ENCODE measurements around the gene DMBT1. TPM values are rescaled to one million over a fixed set of nuclear protein-coding genes. Genes with fewer than 3 reads are reported as not detected.
A peak's percentile ranks its signal among the peaks of the same experiment; 100 is the strongest.

The DMBT1 gene
- total RNA-seq, 6 experiments from 2014 or later: 0.06 to 0.20 TPM; not detected in 4

GRCh38 chr10:122632031-122632430 lies 71.5 kb downstream of the DMBT1 start:
- ATAC-seq (peak in 1 of 4 donors; percentile 32), DNase-seq (peak in 1 of 3 donors; percentile 43)
- Histone ChIP-seq H3K27ac (no peak overlapping the region), H3K4me1 (no peaks in the 10 kb centered on the region), H3K9me3 (no peaks in the 10 kb centered on the region), H3K27me3 (no peaks in the 10 kb centered on the region), H3K36me3 (no peaks in the 10 kb centered on the region), H3K4me3 (no peak overlapping the region)
- intact Hi-C loops (cut with DNase I): no loop called here
- TF ChIP-seq CTCF (IDR thresholded peaks at IDR 0.05): no peak
- no peak for TF ChIP-seq POLR2A (IDR thresholded peaks at IDR 0.05)
- WGBS (ENCODE audit: insufficient coverage, low coverage, low lambda C conversion rate, missing lambda C conversion rate): 76% methylated on average over 5 of the region's 5 CpGs

GRCh38 chr10:122632576-122632975 lies 72.0 kb downstream of the DMBT1 start:
- H3K4me1 ChIP-seq: no peaks in the 10 kb centered on the region
- ATAC-seq: no peak
- H3K9me3 ChIP-seq: no peaks in the 10 kb centered on the region
- no peak overlapping the region for H3K4me3 ChIP-seq
- H3K36me3 ChIP-seq: no peaks in the 10 kb centered on the region
- H3K27ac ChIP-seq: no peak overlapping the region
- no peak for TF ChIP-seq CTCF (IDR thresholded peaks at IDR 0.05)
- TF ChIP-seq POLR2A (IDR thresholded peaks at IDR 0.05): no peak
- no peaks in the 10 kb centered on the region for H3K27me3 ChIP-seq
- 23% methylated on average over 2 of the region's 3 CpGs for WGBS (ENCODE audit: insufficient coverage, low coverage, low lambda C conversion rate, missing lambda C conversion rate)
- intact Hi-C loops (cut with DNase I): no loop called here
- DNase-seq: peak in 1 of 3 donors; percentile 18

- DNase-seq: peak in 1 of 3 donors; percentile 33
- no peak for TF ChIP-seq CTCF (IDR thresholded peaks at IDR 0.05)
- TF ChIP-seq POLR2A (IDR thresholded peaks at IDR 0.05): no peak
These were observed 76.4 kb downstream of the DMBT1 start for GRCh38 chr10:122636953-122637352.

GRCh38 chr10:122637376-122637775 lies 76.8 kb downstream of the DMBT1 start:
- DNase-seq: peak in 1 of 3 donors; percentile 39
- H3K4me1 ChIP-seq: no peaks in the 10 kb centered on the region
- WGBS (ENCODE audit: insufficient coverage, low coverage, low lambda C conversion rate, missing lambda C conversion rate): 53% methylated on average over 2 of the region's 2 CpGs
- H3K27ac ChIP-seq: no peak overlapping the region
- H3K27me3 ChIP-seq: no peaks in the 10 kb centered on the region
- no peaks in the 10 kb centered on the region for H3K9me3 ChIP-seq
- no peaks in the 10 kb centered on the region for H3K36me3 ChIP-seq
- intact Hi-C loops (cut with DNase I): no loop called here
- TF ChIP-seq POLR2A (IDR thresholded peaks at IDR 0.05): no peak
- no peak overlapping the region for H3K4me3 ChIP-seq
- no peak for ATAC-seq

More at GRCh38 chr10:122636953-122637352, 76.4 kb downstream of the DMBT1 start:
- no peak for ATAC-seq
- intact Hi-C loops (cut with DNase I): no loop called here
- Histone ChIP-seq H3K36me3 (no peaks in the 10 kb centered on the region), H3K4me1 (no peaks in the 10 kb centered on the region), H3K4me3 (no peak overlapping the region), H3K27me3 (no peaks in the 10 kb centered on the region), H3K9me3 (no peaks in the 10 kb centered on the region), H3K27ac (no peak overlapping the region)
- 32% methylated on average over 4 of the region's 7 CpGs for WGBS (ENCODE audit: insufficient coverage, low coverage, low lambda C conversion rate, missing lambda C conversion rate)

- Histone ChIP-seq H3K27me3 (no peaks in the 10 kb centered on the region), H3K36me3 (no peaks in the 10 kb centered on the region), H3K4me3 (no peak overlapping the region), H3K27ac (no peak overlapping the region), H3K4me1 (no peaks in the 10 kb centered on the region), H3K9me3 (no peaks in the 10 kb centered on the region)
- no peak for ATAC-seq
- intact Hi-C loops (cut with DNase I): no loop called here
- DNase-seq: peak in 1 of 3 donors; percentile 12
- no peak for TF ChIP-seq CTCF (IDR thresholded peaks at IDR 0.05)
- TF ChIP-seq POLR2A (IDR thresholded peaks at IDR 0.05): no peak
- WGBS (ENCODE audit: insufficient coverage, low coverage, low lambda C conversion rate, missing lambda C conversion rate): 86% methylated on average over 1 of the region's 6 CpGs
These were observed 77.6 kb downstream of the DMBT1 start for GRCh38 chr10:122638106-122638505.

All from right lobe of liver (tissue), 6 donors.